Thoracic aorta (tissue), 2 donors: Measurements from ENCODE around the gene RLF. TPM values are rescaled to one million over a fixed set of nuclear protein-coding genes. Genes with fewer than 3 reads are reported as not detected.

Experiments used
- ATAC-seq: fragments of 150-250 bp; one replicate; pipeline ENCODE4 v1.8.0; 2017; ENCODE audit warnings: low read depth; ENCODE audit not compliant: insufficient number of reproducible peaks, low FRiP score
- DNase-seq: peaks from one replicate; pipeline ENCODE4 v3.0.0-alpha.2; 2020; ENCODE audit warnings: low spot score
- H3K27ac ChIP-seq, 2 donors: fragments of 200-600 bp; sonication (generic); 1 replicate in 1 of 2; 2 replicates in 1 of 2; pipeline ENCODE4 v1.5.1; 2016; ENCODE audit warnings: mild to moderate bottlenecking in 2 of 2, moderate library complexity in 2 of 2
- H3K27me3 ChIP-seq: fragments of 200-600 bp; sonication (generic); replicated peaks from 2 replicates; pipeline ENCODE4 v1.6.0; 2016; ENCODE audit warnings: mild to moderate bottlenecking; ENCODE audit not compliant: insufficient read depth
- H3K36me3 ChIP-seq: fragments of 200-600 bp; sonication (generic); one replicate; pipeline ENCODE4 v1.5.1; 2016
- H3K4me1 ChIP-seq, 2 donors: fragments of 200-600 bp; sonication (generic); 1 replicate in 1 of 2; 2 replicates in 1 of 2; pipeline versions ENCODE4 v1.5.1 to v1.6.0; 2016; ENCODE audit warnings: low read depth in 2 of 2, mild to moderate bottlenecking in 1 of 2; ENCODE audit not compliant: control insufficient read depth in 1 of 2
- H3K4me3 ChIP-seq: fragments of 200-600 bp; sonication (generic); 2 replicates; pipeline ENCODE4 v1.5.1; 2016; ENCODE audit warnings: mild to moderate bottlenecking
- H3K9me3 ChIP-seq: fragments of 200-600 bp; sonication (generic); 2 replicates; pipeline ENCODE4 v1.5.1; 2016
- CTCF ChIP-seq: fragments of 200-600 bp; sonication (generic); IDR thresholded peaks from one replicate; pipeline ENCODE4 v1.5.1; 2019; ENCODE audit warnings: antibody characterized with exemption
- total RNA-seq, 2 donors: library from RNA; depleted of rRNA; stranded (reverse); fragments of >200 nt; gene quantifications; one replicate each; pipeline versions ENCODE4 v1.1.0 to v1.2.3, GENCODE V29; 2016

RLF gene
- total RNA-seq, 2 donors from 2014 or later, result 15.7 to 22.5 TPM

GRCh38 chr1:40247655-40248054, 86.5 kb downstream of the RLF start, which contains the start of gene TMCO2:
Gene TMCO2, plus strand, starts transcription at chr1:40247937. Its CDS starts 57 bp downstream, at chr1:40247994.
- Histone ChIP-seq H3K27ac (no peak within 1 kb of the TSS), H3K9me3 (no peaks in the 10 kb centered on the region), H3K27me3 (no peaks in the 10 kb centered on the region), H3K36me3 (no peaks in the 10 kb centered on the region), H3K4me1 (peaks cover 0 to 18% of the 10 kb centered on the region in 2 donors), H3K4me3 (no peak within 1 kb of the TSS)
- no peak for ATAC-seq
- TF ChIP-seq CTCF, result no peak
- DNase-seq, result no peak

GRCh38 chr1:40248412-40248811, 87.2 kb downstream of the RLF start:
- no peaks in the 10 kb centered on the region for H3K27me3 ChIP-seq
- no peak for DNase-seq
- ATAC-seq, result no peak
- H3K4me1 ChIP-seq, result peaks cover 0 to 10% of the 10 kb centered on the region in 2 donors
- H3K4me3 ChIP-seq, result no peak overlapping the region
- no peak overlapping the region for H3K27ac ChIP-seq
- H3K9me3 ChIP-seq, result no peaks in the 10 kb centered on the region
- no peak for TF ChIP-seq CTCF
- no peaks in the 10 kb centered on the region for H3K36me3 ChIP-seq

- H3K36me3 ChIP-seq, result no peaks in the 10 kb centered on the region
- no peak overlapping the region for H3K4me3 ChIP-seq
- H3K27me3 ChIP-seq, result no peaks in the 10 kb centered on the region
- TF ChIP-seq CTCF, result no peak
- no peak overlapping the region for H3K27ac ChIP-seq
- no peak for DNase-seq
- peaks cover 4 to 7% of the 10 kb centered on the region in 2 donors for H3K4me1 ChIP-seq
- no peak for ATAC-seq
- no peaks in the 10 kb centered on the region for H3K9me3 ChIP-seq
Measured at GRCh38 chr1:40251456-40251855, 90.3 kb downstream of the RLF start.

- no peak for DNase-seq
- ATAC-seq, result no peak
- H3K4me1 ChIP-seq, result peaks cover 8 to 13% of the 10 kb centered on the region in 2 donors
- no peaks in the 10 kb centered on the region for H3K27me3 ChIP-seq
- H3K27ac ChIP-seq, result no peak overlapping the region
- H3K9me3 ChIP-seq, result no peaks in the 10 kb centered on the region
- TF ChIP-seq CTCF, result no peak
- H3K4me3 ChIP-seq, result no peak overlapping the region
- H3K36me3 ChIP-seq, result no peaks in the 10 kb centered on the region
Measured at GRCh38 chr1:40252601-40253000, 91.4 kb downstream of the RLF start.

GRCh38 chr1:40255231-40255630, 94.0 kb downstream of the RLF start:
- Histone ChIP-seq H3K27me3 (no peaks in the 10 kb centered on the region), H3K4me1 (peaks cover 15 to 27% of the 10 kb centered on the region in 2 donors), H3K36me3 (no peaks in the 10 kb centered on the region), H3K27ac (no peak overlapping the region), H3K9me3 (no peaks in the 10 kb centered on the region), H3K4me3 (no peak overlapping the region)
- DNase-seq, result no peak
- ATAC-seq, result no peak
- TF ChIP-seq CTCF, result no peak
